ENCODE measurements around the gene ADAMTS2. TPM values are rescaled to one million over a fixed set of nuclear protein-coding genes. Genes with fewer than 3 reads are reported as not detected.

ADAMTS2 gene
- total and polyA plus RNA-seq, 12 donors, result 4.3 to 70.3 (median 22.4) TPM

DNA sequence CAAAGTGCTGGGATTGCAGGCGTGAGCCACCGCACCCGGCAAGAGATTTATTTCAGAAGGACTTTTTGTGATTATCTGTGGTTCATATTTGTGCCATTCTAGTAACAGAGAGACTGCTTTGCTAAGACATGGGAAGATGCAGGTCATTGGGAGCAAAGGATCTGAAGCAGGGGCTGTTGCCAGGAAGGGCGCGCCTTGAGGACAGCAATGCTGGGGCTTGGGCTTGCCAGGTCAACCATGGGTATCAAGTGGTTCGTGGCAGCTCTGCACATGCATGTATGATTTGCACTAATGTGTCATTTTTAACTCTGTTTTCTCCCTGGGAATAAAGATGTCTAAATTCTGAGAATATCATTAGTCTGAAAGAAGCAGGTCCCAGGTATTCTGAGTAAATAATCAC, 17.0 kb downstream of the ADAMTS2 start:
- WGBS, 4 donors, result 90 to 93% (median 91%) methylated on average over 6 of the region's 6 CpGs
- TF ChIP-seq CTCF (IDR thresholded peaks at IDR 0.05) (no peak), POLR2A (IDR thresholded peaks at IDR 0.05) (no peak)
- H3K36me3 ChIP-seq (replicated peaks in 1 of 2), result no peaks in the 10 kb centered on the region
- H3K9me3 ChIP-seq (replicated peaks in 1 of 3), result no peaks in the 10 kb centered on the region
- DNase-seq, result peak in 1 of 7 donors; percentile 11
- H3K4me3 ChIP-seq, result no peak overlapping the region
- H3K27ac ChIP-seq, result no peak overlapping the region
- no peaks in the 10 kb centered on the region for H3K4me1 ChIP-seq (replicated peaks in 1 of 2)
- no peaks in the 10 kb centered on the region for H3K27me3 ChIP-seq
- intact Hi-C loops (cut with DNase I), result no loop called here

GRCh38 chr5:179327021-179327735, 18.1 kb downstream of the ADAMTS2 start:
- intact Hi-C loops (cut with DNase I), result no loop called here
- peak overlapping the region in 2 of 5 donors; percentile 11 to 63 for H3K27ac ChIP-seq
- no peak overlapping the region for H3K4me3 ChIP-seq
- no peaks in the 10 kb centered on the region for H3K4me1 ChIP-seq (replicated peaks in 1 of 2)
- H3K9me3 ChIP-seq (replicated peaks in 1 of 3), result no peaks in the 10 kb centered on the region
- DNase-seq, result peak in 2 of 7 donors; percentile 1 to 5
- WGBS, 4 donors, result 81 to 88% (median 84%) methylated on average over 12 to 15 of the region's 15 CpGs
- no peaks in the 10 kb centered on the region for H3K27me3 ChIP-seq
- H3K36me3 ChIP-seq (replicated peaks in 1 of 2), result no peaks in the 10 kb centered on the region
- TF ChIP-seq POLR2A (IDR thresholded peaks at IDR 0.05) (no peak), CTCF (IDR thresholded peaks at IDR 0.05) (no peak)

- intact Hi-C loops (cut with DNase I), result no loop called here
- no peak for TF ChIP-seq POLR2A (IDR thresholded peaks at IDR 0.05)
- no peak for TF ChIP-seq CTCF (IDR thresholded peaks at IDR 0.05)
- no peaks in the 10 kb centered on the region for H3K4me1 ChIP-seq (replicated peaks in 1 of 2)
- H3K27ac ChIP-seq, result peak overlapping the region in 2 of 5 donors; percentile 45 to 79
- 46 to 65% (median 48%) methylated on average over 20 to 30 of the region's 30 CpGs for WGBS, 4 donors
- no peaks in the 10 kb centered on the region for H3K9me3 ChIP-seq (replicated peaks in 1 of 3)
- no peaks in the 10 kb centered on the region for H3K36me3 ChIP-seq (replicated peaks in 1 of 2)
- no peak overlapping the region for H3K4me3 ChIP-seq
- no peaks in the 10 kb centered on the region for H3K27me3 ChIP-seq
- peak in 4 of 7 donors; percentile 35 to 68 (median 39) for DNase-seq
These were observed 18.9 kb downstream of the ADAMTS2 start for GRCh38 chr5:179326122-179326927.

- Histone ChIP-seq H3K4me3 (no peak overlapping the region), H3K4me1 (replicated peaks in 1 of 2) (no peaks in the 10 kb centered on the region), H3K27ac (peak overlapping the region in 2 of 5 donors; percentile 45 to 79), H3K27me3 (no peaks in the 10 kb centered on the region), H3K36me3 (replicated peaks in 1 of 2) (no peaks in the 10 kb centered on the region), H3K9me3 (replicated peaks in 1 of 3) (no peaks in the 10 kb centered on the region)
- no peak for TF ChIP-seq CTCF (IDR thresholded peaks at IDR 0.05)
- TF ChIP-seq POLR2A (IDR thresholded peaks at IDR 0.05), result no peak
- WGBS, 4 donors, result 87 to 93% (median 91%) methylated on average over 17 to 28 of the region's 28 CpGs
- peak in 2 of 7 donors; percentile 4 to 6 for DNase-seq
- intact Hi-C loops (cut with DNase I), result no loop called here
These were observed 19.8 kb downstream of the ADAMTS2 start for GRCh38 chr5:179325296-179326031.
